ENCODE data around the gene OR52N2. TPM values are rescaled to one million over a fixed set of nuclear protein-coding genes. Genes with fewer than 3 reads are reported as not detected.

Gene OR52N2
- total RNA-seq (ENCODE audit: low replicate concordance), result not detected in 2 replicates

DNA sequence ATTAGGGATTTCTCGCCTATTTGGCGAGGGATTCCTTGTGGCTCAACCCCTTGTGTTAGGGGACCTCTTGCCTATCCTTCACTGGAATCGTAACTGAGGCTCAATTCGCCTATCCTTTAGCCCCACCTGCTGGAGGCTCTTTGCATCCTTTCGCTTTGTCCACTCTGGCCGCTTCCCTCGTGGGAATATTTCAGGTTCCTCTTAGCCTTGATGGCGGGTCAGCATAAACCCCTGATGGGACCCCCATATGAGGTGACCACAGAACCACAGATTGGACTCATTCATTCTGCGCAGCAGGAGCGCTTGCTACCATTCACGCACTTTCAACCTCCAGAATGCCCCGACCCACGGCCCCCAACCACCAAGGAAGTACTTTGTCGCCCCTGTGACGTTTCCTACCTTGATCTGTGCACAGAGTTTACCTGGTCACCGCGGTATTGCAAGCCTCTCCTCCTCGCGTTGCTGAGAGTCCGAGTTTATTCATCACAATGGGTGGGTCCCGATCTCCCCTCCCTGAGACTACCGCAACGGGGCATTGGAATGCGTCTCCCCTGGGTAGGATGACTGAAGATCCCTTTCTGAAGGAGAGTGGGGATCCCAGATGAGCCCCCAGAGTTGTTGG lies at the start of gene OR52N2:
TSS of gene OR52N2 (plus strand) at position 425 of the 622 bp plus-strand sequence. CDS start 11,412 bp downstream, outside the sequence.
- peak; percentile 81 for DNase-seq (ENCODE audit: low read depth)
- TF ChIP-seq CTCF (IDR thresholded peaks at IDR 0.05; ENCODE audit: insufficient read depth, low read length), result peak; percentile 76
- H3K4me3 ChIP-seq (ENCODE audit: low read depth, low read length), result peak within 1 kb of the TSS; percentile 76

- H3K4me3 ChIP-seq (ENCODE audit: low read depth, low read length), result no peak overlapping the region
- DNase-seq (ENCODE audit: low read depth), result no peak
- no peak for TF ChIP-seq CTCF (IDR thresholded peaks at IDR 0.05; ENCODE audit: insufficient read depth, low read length)
These were observed 41.7 kb upstream of the OR52N2 start for GRCh38 chr11:5767056-5767455.

DNA sequence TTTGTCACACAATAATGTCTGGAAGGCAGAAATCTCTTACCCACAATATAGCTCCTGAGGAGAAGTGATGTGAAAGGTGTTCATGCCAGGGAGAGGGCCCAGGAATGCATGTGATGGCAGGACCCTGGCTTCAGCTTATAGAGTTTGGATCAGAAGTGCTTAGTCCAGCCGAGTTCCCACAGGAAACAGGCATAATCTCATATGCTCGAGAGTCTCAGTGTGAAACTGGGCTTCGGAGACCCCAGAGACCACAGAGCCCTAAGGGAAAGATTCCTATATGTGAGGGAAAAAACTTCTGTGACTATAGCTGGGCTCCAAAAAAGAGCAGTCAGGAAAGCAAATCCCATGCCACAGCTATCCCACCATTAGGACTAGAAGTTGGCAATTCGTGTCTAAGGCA lies 25.5 kb upstream of the OR52N2 start, which contains the start of gene OR52N5:
TSS of gene OR52N5 (minus strand) at position 101 of the 400 bp plus-strand sequence. CDS start 4,721 bp downstream, outside the sequence.
- no peak for TF ChIP-seq CTCF (IDR thresholded peaks at IDR 0.05; ENCODE audit: insufficient read depth, low read length)
- DNase-seq (ENCODE audit: low read depth), result no peak
- no peak within 1 kb of the TSS for H3K4me3 ChIP-seq (ENCODE audit: low read depth, low read length)

DNA sequence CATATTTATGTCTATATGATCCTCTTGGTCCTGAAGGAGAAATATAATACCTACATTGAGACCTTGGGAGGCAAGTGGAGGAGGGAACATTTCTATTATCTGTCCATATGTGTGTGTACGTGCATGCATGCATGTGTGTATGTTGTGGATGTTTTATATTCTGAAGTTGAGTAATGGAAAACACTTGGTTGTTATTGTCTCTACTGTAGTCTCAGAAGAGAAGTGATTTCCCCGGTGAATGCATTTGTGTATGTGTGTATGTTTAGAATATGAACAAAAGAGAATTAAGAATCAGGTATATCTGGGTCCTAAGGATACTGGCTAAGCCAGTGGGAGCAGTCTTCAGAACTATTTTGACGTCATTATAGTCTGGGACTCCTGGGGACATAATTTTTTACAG lies 17.6 kb upstream of the OR52N2 start, which contains the start of gene OR52N1:
TSS of gene OR52N1 (minus strand) at position 101 of the 400 bp plus-strand sequence. CDS start 2,449 bp downstream, outside the sequence.
- TF ChIP-seq CTCF (IDR thresholded peaks at IDR 0.05; ENCODE audit: insufficient read depth, low read length), result no peak
- H3K4me3 ChIP-seq (ENCODE audit: low read depth, low read length), result no peak within 1 kb of the TSS
- DNase-seq (ENCODE audit: low read depth), result no peak

GRCh38 chr11:5796541-5796940 lies 12.2 kb upstream of the OR52N2 start:
- DNase-seq (ENCODE audit: low read depth), result no peak
- no peak for TF ChIP-seq CTCF (IDR thresholded peaks at IDR 0.05; ENCODE audit: insufficient read depth, low read length)
- H3K4me3 ChIP-seq (ENCODE audit: low read depth, low read length), result no peak overlapping the region

DNA sequence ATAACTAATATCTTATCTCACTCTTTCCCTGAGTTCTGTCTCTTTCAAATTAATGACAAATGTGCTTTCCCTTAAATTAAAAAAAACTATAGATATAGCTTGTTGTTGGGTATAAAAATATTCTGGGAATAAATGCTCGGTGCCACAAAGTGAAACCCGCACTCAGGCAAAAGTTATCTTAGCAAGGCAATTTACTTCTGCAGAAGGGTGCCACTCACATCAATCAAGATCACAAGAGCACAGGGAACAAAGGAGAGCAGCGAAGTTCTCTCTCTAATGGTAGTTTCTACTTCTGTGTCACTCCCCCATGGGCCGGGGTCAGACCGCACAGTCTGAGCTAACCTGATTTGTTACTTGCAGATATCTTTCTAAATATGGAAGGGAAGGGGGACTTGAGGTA lies 4.7 kb upstream of the OR52N2 start:
- no peak for TF ChIP-seq CTCF (IDR thresholded peaks at IDR 0.05; ENCODE audit: insufficient read depth, low read length)
- no peak for DNase-seq (ENCODE audit: low read depth)

More for the DNA sequence above, 4.7 kb upstream of the OR52N2 start:
- H3K4me3 ChIP-seq (ENCODE audit: low read depth, low read length), result no peak overlapping the region
